Suprapubic skin (tissue), 4 donors: Measurements from ENCODE around the gene TIGAR. TPM values are rescaled to one million over a fixed set of nuclear protein-coding genes. Genes with fewer than 3 reads are reported as not detected.

Source experiments
- DNase-seq, 2 donors: peaks; one replicate each; pipeline ENCODE4 v3.0.0-alpha.2; 2019; ENCODE audit warnings: low spot score in 2 of 2
- H3K27ac ChIP-seq: fragments of 200-600 bp; sonication (generic); one replicate; pipeline ENCODE4 v1.5.1; 2019
- H3K27me3 ChIP-seq: fragments of 200-600 bp; sonication (generic); one replicate; pipeline ENCODE4 v1.5.1; 2019
- H3K36me3 ChIP-seq: fragments of 200-600 bp; sonication (generic); one replicate; pipeline ENCODE4 v1.5.1; 2019
- H3K4me1 ChIP-seq: fragments of 200-600 bp; sonication (generic); one replicate; pipeline ENCODE4 v1.5.1; 2019
- H3K4me3 ChIP-seq: fragments of 200-600 bp; sonication (generic); one replicate; pipeline ENCODE4 v1.5.1; 2019; ENCODE audit warnings: mild to moderate bottlenecking
- H3K9me3 ChIP-seq: fragments of 200-600 bp; sonication (generic); one replicate; pipeline ENCODE4 v1.5.1; 2019
- EP300 ChIP-seq: sonication (generic); formaldehyde crosslinking; IDR thresholded peaks from one replicate; pipeline ENCODE4 v1.6.1; 2017; ENCODE audit warnings: antibody characterized with exemption
- POLR2A ChIP-seq, 2 donors: fragments of 450-650 bp; IDR thresholded peaks; one replicate each; pipeline ENCODE4 v1.6.1; 2017; ENCODE audit warnings: antibody characterized with exemption in 2 of 2, mild to moderate bottlenecking in 2 of 2, moderate library complexity in 2 of 2
- POLR2AphosphoS5 ChIP-seq, 3 donors: sonication (generic); formaldehyde crosslinking; IDR thresholded peaks; one replicate each; pipeline ENCODE4 v1.6.1; 2017; ENCODE audit warnings: antibody characterized with exemption in 3 of 3
- WGBS: methylation state at CpG from one replicate; pipeline ENCODE4 v1.1.5; 2018; 5-methylcytosine and 5-hydroxymethylcytosine counted together
- total RNA-seq, 4 donors: library from RNA; depleted of rRNA; stranded (reverse); fragments of >200 nt; gene quantifications; one replicate each; pipeline ENCODE4 v1.1.0, GENCODE V29; 2016
- TF ChIP-seq, protein P1 (sequence below), 2 donors: fragments of 200-600 bp in 1 of 2; fragments of 450-650 bp in 1 of 2; sonication (generic) in 1 of 2; IDR thresholded peaks; one replicate each; pipeline ENCODE4 v1.5.1; 2016 to 2019; ENCODE audit warnings: antibody characterized with exemption in 2 of 2, mild to moderate bottlenecking in 1 of 2, moderate library complexity in 1 of 2

The TIGAR gene
- total RNA-seq, 4 donors from 2014 or later = 1.3 to 6.6 (median 4.7) TPM

DNA sequence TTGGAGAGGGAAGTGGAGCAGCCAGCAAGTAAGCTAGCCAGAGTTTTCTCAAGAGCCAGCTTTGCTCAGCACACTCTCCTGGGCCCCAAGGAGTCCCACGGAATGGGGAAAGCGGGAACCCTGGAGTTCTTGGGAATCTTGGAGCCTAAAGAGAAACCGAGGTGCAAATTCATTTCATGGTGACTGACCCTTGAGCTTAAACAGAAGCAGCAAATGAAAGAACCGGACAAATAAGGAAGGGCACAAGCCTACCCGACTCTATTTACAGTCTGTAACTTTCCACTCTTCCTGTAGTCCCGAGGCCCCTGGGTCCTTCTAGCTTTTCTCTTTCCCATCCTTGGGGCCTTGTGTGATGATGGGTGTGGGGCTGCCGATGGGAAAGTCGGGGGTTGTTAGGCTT is 18.1 kb upstream of the TIGAR start:
- no peak overlapping the region for H3K27ac ChIP-seq
- DNase-seq = peak in 1 of 2 donors; percentile 19

GRCh38 chr12:4303750-4304149 is 17.3 kb upstream of the TIGAR start:
- Histone ChIP-seq H3K27me3 (no peaks in the 10 kb centered on the region), H3K9me3 (no peaks in the 10 kb centered on the region), H3K4me3 (no peak overlapping the region), H3K36me3 (peaks cover 18% of the 10 kb centered on the region), H3K4me1 (peaks cover 12% of the 10 kb centered on the region), H3K27ac (no peak overlapping the region)
- no peak for TF ChIP-seq POLR2A (IDR thresholded peaks at IDR 0.05)
- TF ChIP-seq POLR2AphosphoS5 (IDR thresholded peaks at IDR 0.05) = no peak
- TF ChIP-seq, protein P1, sequence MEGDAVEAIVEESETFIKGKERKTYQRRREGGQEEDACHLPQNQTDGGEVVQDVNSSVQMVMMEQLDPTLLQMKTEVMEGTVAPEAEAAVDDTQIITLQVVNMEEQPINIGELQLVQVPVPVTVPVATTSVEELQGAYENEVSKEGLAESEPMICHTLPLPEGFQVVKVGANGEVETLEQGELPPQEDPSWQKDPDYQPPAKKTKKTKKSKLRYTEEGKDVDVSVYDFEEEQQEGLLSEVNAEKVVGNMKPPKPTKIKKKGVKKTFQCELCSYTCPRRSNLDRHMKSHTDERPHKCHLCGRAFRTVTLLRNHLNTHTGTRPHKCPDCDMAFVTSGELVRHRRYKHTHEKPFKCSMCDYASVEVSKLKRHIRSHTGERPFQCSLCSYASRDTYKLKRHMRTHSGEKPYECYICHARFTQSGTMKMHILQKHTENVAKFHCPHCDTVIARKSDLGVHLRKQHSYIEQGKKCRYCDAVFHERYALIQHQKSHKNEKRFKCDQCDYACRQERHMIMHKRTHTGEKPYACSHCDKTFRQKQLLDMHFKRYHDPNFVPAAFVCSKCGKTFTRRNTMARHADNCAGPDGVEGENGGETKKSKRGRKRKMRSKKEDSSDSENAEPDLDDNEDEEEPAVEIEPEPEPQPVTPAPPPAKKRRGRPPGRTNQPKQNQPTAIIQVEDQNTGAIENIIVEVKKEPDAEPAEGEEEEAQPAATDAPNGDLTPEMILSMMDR (IDR thresholded peaks at IDR 0.05) = no peak
- TF ChIP-seq EP300 = no peak
- no CpG with 5 or more reads among the region's 3 CpGs for WGBS
- DNase-seq = no peak

More for the DNA sequence above, 18.1 kb upstream of the TIGAR start:
- peaks cover 5% of the 10 kb centered on the region for H3K4me1 ChIP-seq
- no peak for TF ChIP-seq EP300
- no peak for TF ChIP-seq POLR2AphosphoS5 (IDR thresholded peaks at IDR 0.05)
- TF ChIP-seq, protein P1 (IDR thresholded peaks at IDR 0.05) = no peak
- TF ChIP-seq POLR2A (IDR thresholded peaks at IDR 0.05) = no peak
- peaks cover 18% of the 10 kb centered on the region for H3K36me3 ChIP-seq
- H3K27me3 ChIP-seq = no peaks in the 10 kb centered on the region
- no peaks in the 10 kb centered on the region for H3K9me3 ChIP-seq
- no peak overlapping the region for H3K4me3 ChIP-seq
- WGBS = 83% methylated on average over 8 of the region's 8 CpGs

GRCh38 chr12:4307593-4308333 is 13.2 kb upstream of the TIGAR start:
- Histone ChIP-seq H3K36me3 (peaks cover 6% of the 10 kb centered on the region), H3K27ac (no peak overlapping the region), H3K27me3 (no peaks in the 10 kb centered on the region), H3K4me3 (no peak overlapping the region), H3K4me1 (peaks cover 12% of the 10 kb centered on the region), H3K9me3 (no peaks in the 10 kb centered on the region)
- WGBS = 21% methylated on average over 14 of the region's 25 CpGs
- no peak for DNase-seq
- TF ChIP-seq, protein P1 (IDR thresholded peaks at IDR 0.05) = peak; percentile 52 to 64
- no peak for TF ChIP-seq EP300

GRCh38 chr12:4308334-4308950 is 12.6 kb upstream of the TIGAR start:
- no peak overlapping the region for H3K27ac ChIP-seq
- no peak for DNase-seq
- TF ChIP-seq, protein P1 (IDR thresholded peaks at IDR 0.05) = no peak
- TF ChIP-seq EP300 (no peak), POLR2A (IDR thresholded peaks at IDR 0.05) (no peak)
- no peaks in the 10 kb centered on the region for H3K9me3 ChIP-seq
- H3K27me3 ChIP-seq = no peaks in the 10 kb centered on the region
- 60% methylated on average over 7 of the region's 14 CpGs for WGBS
- no peak overlapping the region for H3K4me3 ChIP-seq
- peaks cover 5% of the 10 kb centered on the region for H3K36me3 ChIP-seq
- peaks cover 12% of the 10 kb centered on the region for H3K4me1 ChIP-seq

GRCh38 chr12:4311776-4312175 is 9.2 kb upstream of the TIGAR start:
- WGBS = 77% methylated on average over 5 of the region's 5 CpGs
- TF ChIP-seq, protein P1 (IDR thresholded peaks at IDR 0.05) = no peak
- TF ChIP-seq EP300 (no peak), POLR2AphosphoS5 (IDR thresholded peaks at IDR 0.05) (no peak), POLR2A (IDR thresholded peaks at IDR 0.05) (no peak)
- no peaks in the 10 kb centered on the region for H3K36me3 ChIP-seq

More at GRCh38 chr12:4311776-4312175, 9.2 kb upstream of the TIGAR start:
- Histone ChIP-seq H3K4me3 (no peak overlapping the region), H3K4me1 (peaks cover 12% of the 10 kb centered on the region), H3K27ac (no peak overlapping the region), H3K9me3 (no peaks in the 10 kb centered on the region), H3K27me3 (no peaks in the 10 kb centered on the region)
- no peak for DNase-seq
